OCI-LY1 (cell line): ENCODE measurements around the gene DPF1.

ENCODE experiments used
- H2AFZ ChIP-seq: fragments of 200-600 bp; sonication (generic), shearing (Covaris generic); 2 replicates; pipeline ENCODE4 v1.6.0; 2014; ENCODE audit warnings: antibody characterized with exemption, mild to moderate bottlenecking, low read length
- H3F3A ChIP-seq: fragments of 200-600 bp; sonication (generic), shearing (Covaris generic); 2 replicates; pipeline ENCODE4 v1.6.0; 2014; ENCODE audit warnings: mild to moderate bottlenecking, antibody characterized with exemption, low read length, moderate library complexity; ENCODE audit not compliant: insufficient read depth
- H3K27ac ChIP-seq: fragments of 200-600 bp; sonication (generic); 2 replicates; pipeline ENCODE4 v1.5.1; 2014; ENCODE audit warnings: low read length, mixed run types, mild to moderate bottlenecking, low read depth; ENCODE audit not compliant: poor library complexity, severe bottlenecking
- H3K27me3 ChIP-seq: fragments of 200-600 bp; sonication (generic); 2 replicates; pipeline ENCODE4 v1.6.0; 2014; ENCODE audit warnings: antibody characterized with exemption, mild to moderate bottlenecking, low read length, moderate library complexity; ENCODE audit not compliant: insufficient read depth
- H3K36me3 ChIP-seq: fragments of 200-600 bp; sonication (generic); 2 replicates; pipeline ENCODE4 v1.6.1; 2014; ENCODE audit warnings: mild to moderate bottlenecking, antibody characterized with exemption, low read length, moderate library complexity, mixed read lengths; ENCODE audit not compliant: insufficient read depth
- H3K4me1 ChIP-seq: fragments of 200-600 bp; sonication (generic); 2 replicates; pipeline ENCODE4 v1.5.1; 2014; ENCODE audit warnings: mild to moderate bottlenecking, low read length, moderate library complexity; ENCODE audit not compliant: insufficient read depth, severe bottlenecking
- H3K4me2 ChIP-seq: fragments of 200-600 bp; sonication (generic), shearing (Covaris generic); 2 replicates; pipeline ENCODE4 v1.6.1; 2014; ENCODE audit warnings: low read length
- H3K4me3 ChIP-seq: fragments of 200-600 bp; sonication (generic); 2 replicates; pipeline ENCODE4 v1.5.1; 2014; ENCODE audit warnings: low read length, low read depth, mild to moderate bottlenecking, mixed read lengths; ENCODE audit not compliant: poor library complexity, severe bottlenecking
- H3K79me2 ChIP-seq: fragments of 200-600 bp; shearing (Covaris generic); 2 replicates; pipeline ENCODE4 v1.6.1; 2016; ENCODE audit warnings: mixed run types, low read length, mixed read lengths; ENCODE audit not compliant: insufficient read depth
- H3K9ac ChIP-seq: fragments of 200-600 bp; sonication (generic), shearing (Covaris generic); 2 replicates; pipeline ENCODE4 v1.6.1; 2014; ENCODE audit warnings: mild to moderate bottlenecking, low read length, mixed read lengths
- H3K9me2 ChIP-seq: fragments of 200-600 bp; sonication (generic), shearing (Covaris generic); 2 replicates; pipeline ENCODE4 v1.6.1; 2014; ENCODE audit warnings: low read depth, mild to moderate bottlenecking, low read length, mixed read lengths
- H3K9me3 ChIP-seq: fragments of 200-600 bp; shearing (Covaris generic); 2 replicates; pipeline ENCODE4 v1.6.1; 2014; ENCODE audit warnings: low read length, mixed read lengths
- H4K20me1 ChIP-seq: fragments of 200-600 bp; sonication (generic), shearing (Covaris generic); 2 replicates; pipeline ENCODE4 v1.6.0; 2016; ENCODE audit warnings: mild to moderate bottlenecking, low read length; ENCODE audit not compliant: insufficient read depth
- CTCF ChIP-seq: fragments of 200-600 bp; sonication (generic), shearing (Covaris generic); IDR thresholded peaks from 2 replicates; pipeline ENCODE4 v1.5.1; 2017; ENCODE audit warnings: mild to moderate bottlenecking, antibody characterized with exemption, low read length, moderate library complexity, mixed read lengths
- EZH2 ChIP-seq: fragments of 200-600 bp; sonication (generic), shearing (Covaris generic); IDR thresholded peaks from 2 replicates; pipeline ENCODE4 v1.8.0; 2017; ENCODE audit warnings: borderline replicate concordance, mixed run types, mild to moderate bottlenecking, antibody characterized with exemption, low read length, moderate library complexity, mixed read lengths

DPF1 gene

GRCh38 chr19:38170334-38170733 lies 53.7 kb downstream of the DPF1 start:
- no peak for TF ChIP-seq EZH2
- TF ChIP-seq CTCF, result no peak
- Histone ChIP-seq H3K36me3 (peaks cover 23% of the 10 kb centered on the region), H3F3A (no peaks in the 10 kb centered on the region), H3K4me3 (no peak overlapping the region), H3K4me1 (no peaks in the 10 kb centered on the region), H3K27ac (no peak overlapping the region), H3K9me3 (no peaks in the 10 kb centered on the region), H3K4me2 (no peak overlapping the region), H3K9ac (no peak overlapping the region), H3K79me2 (no peaks in the 10 kb centered on the region), H3K9me2 (no peaks in the 10 kb centered on the region), H2AFZ (no peak overlapping the region), H3K27me3 (no peaks in the 10 kb centered on the region), H4K20me1 (no peaks in the 10 kb centered on the region)

- Histone ChIP-seq H3K79me2 (no peaks in the 10 kb centered on the region), H2AFZ (no peak overlapping the region), H3F3A (no peaks in the 10 kb centered on the region), H3K4me2 (no peak overlapping the region), H3K4me1 (no peaks in the 10 kb centered on the region), H3K9me2 (no peaks in the 10 kb centered on the region), H3K36me3 (peaks cover 39% of the 10 kb centered on the region), H4K20me1 (no peaks in the 10 kb centered on the region), H3K27me3 (no peaks in the 10 kb centered on the region), H3K9ac (no peak overlapping the region), H3K27ac (no peak overlapping the region), H3K9me3 (no peaks in the 10 kb centered on the region), H3K4me3 (no peak overlapping the region)
- TF ChIP-seq EZH2 (no peak), CTCF (no peak)
Measured at GRCh38 chr19:38168637-38169036, 55.4 kb downstream of the DPF1 start.

- Histone ChIP-seq H2AFZ (no peak overlapping the region), H4K20me1 (no peaks in the 10 kb centered on the region), H3K79me2 (no peaks in the 10 kb centered on the region), H3K27me3 (no peaks in the 10 kb centered on the region), H3F3A (no peaks in the 10 kb centered on the region), H3K9me2 (no peaks in the 10 kb centered on the region), H3K36me3 (peaks cover 68% of the 10 kb centered on the region), H3K9ac (no peak overlapping the region), H3K4me2 (no peak overlapping the region), H3K9me3 (peaks cover 10% of the 10 kb centered on the region), H3K27ac (no peak overlapping the region), H3K4me3 (no peak overlapping the region), H3K4me1 (no peaks in the 10 kb centered on the region)
- TF ChIP-seq EZH2 (no peak), CTCF (no peak)
Measured at GRCh38 chr19:38165335-38165734, 58.7 kb downstream of the DPF1 start.
